ENCODE results near the gene ZNF629. TPM values are rescaled to one million over a fixed set of nuclear protein-coding genes. Genes with fewer than 3 reads are reported as not detected.

Gene ZNF629
- total and polyA plus RNA-seq, 5 experiments from 2014 or later: 0.17 to 10.0 (median 2.5) TPM

DNA sequence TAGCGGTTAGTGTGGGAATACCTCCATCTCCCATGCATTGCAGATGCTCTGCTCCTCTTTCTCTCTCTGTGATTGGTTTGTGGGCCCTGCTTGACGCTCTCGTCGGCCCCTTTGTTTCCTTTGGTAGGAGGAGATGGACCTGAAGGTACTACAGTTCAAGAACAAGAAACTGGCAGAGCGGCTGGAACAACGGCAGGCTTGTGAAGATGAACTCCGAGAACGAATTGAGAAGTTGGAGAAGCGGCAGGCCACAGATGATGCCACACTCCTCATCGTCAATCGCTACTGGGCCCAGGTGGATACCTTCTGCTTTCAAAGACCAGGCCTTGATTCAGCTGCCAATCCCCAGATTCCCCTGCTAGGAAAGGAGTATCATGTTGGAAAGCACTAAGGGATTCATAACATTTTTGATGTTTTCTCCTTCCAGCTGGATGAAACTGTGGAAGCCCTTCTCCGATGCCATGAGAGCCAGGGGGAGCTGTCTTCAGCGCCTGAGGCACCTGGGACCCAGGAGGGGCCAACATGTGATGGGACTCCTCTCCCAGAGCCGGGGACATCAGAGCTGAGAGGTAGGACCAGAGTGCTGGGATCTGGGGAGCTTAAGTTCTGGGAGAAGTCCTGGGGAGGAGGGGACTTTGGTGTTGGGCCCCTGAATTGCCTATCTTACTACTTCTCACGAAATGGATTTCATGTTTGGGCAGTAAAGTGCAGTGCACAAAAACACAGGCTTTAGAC, 23.8 kb downstream of the ZNF629 start:
- ATAC-seq (no peak), DNase-seq (no peak)
- Mint-ChIP-seq H3K27me3 (no peaks in the 10 kb centered on the region), H3K9me3 (no peaks in the 10 kb centered on the region), H3K4me1 (peaks cover 18 to 55% (median 35%) of the 10 kb centered on the region in 4 donors), H3K4me3 (peak overlapping the region; percentile 85 to 99 (median 96)), H3K27ac (peak overlapping the region; percentile 88 to 97 (median 94)), H3K36me3 (peaks cover 0 to 45% (median 15%) of the 10 kb centered on the region in 3 donors)
- POLR2A ChIA-PET: interaction anchor here (0.6 to 1.5 kb wide), 10 partner anchors 9 to 340 kb away, joined by 3 to 8 read pairs (median 3); partner anchors contain the start of gene PHKG2

DNA sequence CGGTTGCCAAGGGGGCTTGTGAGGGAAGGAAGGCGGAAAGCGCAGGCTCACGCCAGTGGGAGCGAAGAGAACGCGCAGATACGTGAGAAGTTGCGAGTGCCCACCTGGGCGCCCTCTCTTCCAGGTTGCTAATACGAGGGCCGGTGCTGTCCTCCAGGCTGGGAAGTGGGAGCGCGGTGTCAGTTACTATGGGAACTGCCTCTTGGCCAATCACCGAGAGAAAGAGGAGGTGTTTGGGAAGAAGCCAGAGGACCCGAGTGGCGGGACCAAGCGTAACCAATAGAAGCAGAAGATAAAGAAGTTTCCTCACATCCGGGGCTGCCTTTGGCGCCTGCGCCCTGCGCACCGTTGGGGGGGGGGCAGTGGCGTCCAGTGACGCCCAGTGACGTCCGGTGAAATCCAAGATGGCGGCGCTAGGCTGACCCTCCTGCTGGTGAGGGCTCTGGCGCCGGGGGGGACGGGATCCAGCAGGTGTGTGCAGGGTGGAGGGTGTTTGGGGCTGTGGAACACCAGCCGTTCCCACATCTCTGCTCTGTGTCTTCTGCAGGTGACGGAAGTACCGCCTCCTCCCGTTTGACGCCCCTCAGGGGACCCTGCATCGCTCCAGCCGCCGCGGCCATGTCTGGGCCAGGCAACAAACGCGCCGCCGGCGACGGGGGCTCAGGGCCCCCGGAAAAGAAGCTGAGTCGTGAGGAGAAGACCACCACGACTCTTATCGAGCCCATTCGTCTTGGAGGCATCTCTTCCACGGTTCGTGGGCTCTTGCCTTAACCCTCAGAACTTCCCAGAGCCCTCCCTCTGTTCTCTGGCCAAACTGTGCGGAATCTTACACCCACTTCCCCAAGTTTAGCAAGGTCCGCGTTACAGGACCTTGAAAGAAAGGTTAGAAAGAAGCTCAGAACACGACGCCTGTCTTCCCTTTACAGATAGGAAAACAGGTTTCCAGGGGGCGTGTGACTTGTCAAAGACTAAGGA, 24.8 kb downstream of the ZNF629 start, which contains the start of the genes CFAP119 and RNF40:
Gene CFAP119, minus strand, starts transcription at position 135 of the 975 bp plus-strand sequence. CDS start 314 bp downstream, outside the sequence.
Gene RNF40, plus strand, starts transcription at position 395 of the 975 bp plus-strand sequence. Its CDS starts 224 bp downstream, at position 619.
- Mint-ChIP-seq H3K4me3 (peak within 1 kb of the TSS; percentile 85 to 99 (median 96)), H3K27ac (peak within 1 kb of the TSS; percentile 88 to 97 (median 94)), H3K27me3 (no peaks in the 10 kb centered on the region), H3K4me1 (peaks cover 17 to 47% (median 34%) of the 10 kb centered on the region in 4 donors), H3K9me3 (no peaks in the 10 kb centered on the region), H3K36me3 (peaks cover 0 to 37% (median 10%) of the 10 kb centered on the region in 3 donors)
- POLR2A ChIA-PET: interaction anchor here (0.6 to 1.5 kb wide), 6 partner anchors 12 to 112 kb away, joined by 3 to 8 read pairs (median 3); partner anchors contain the start of gene PHKG2
- peak; percentile 87 to 92 for ATAC-seq
- DNase-seq: peak; percentile 80 to 95 (median 89)

DNA sequence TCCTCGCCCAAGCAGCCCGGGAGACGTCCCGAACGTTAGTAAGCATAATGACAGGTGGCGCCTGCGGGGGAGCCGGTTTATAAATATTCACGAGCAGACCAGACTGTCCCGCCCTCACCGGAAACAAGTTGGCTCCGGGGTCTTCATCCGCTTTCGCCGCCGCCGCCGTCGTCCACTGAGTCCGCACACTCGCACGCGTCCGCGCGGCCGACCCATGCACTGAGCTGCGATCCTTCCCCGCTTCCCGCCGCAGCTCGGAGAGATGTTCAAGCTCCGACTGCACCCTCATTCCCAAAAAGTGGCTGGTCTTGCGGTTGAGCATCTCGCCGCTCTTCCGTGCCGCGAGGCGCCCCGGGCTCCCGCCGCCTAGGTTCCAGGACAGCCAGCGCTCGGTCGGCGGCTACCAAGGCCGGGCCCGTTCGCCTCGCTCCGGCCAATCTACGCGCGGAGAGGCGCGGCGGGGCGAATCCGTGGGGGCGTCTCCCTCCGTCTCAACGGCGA, 25.5 kb downstream of the ZNF629 start:
- Mint-ChIP-seq H3K27ac (peak overlapping the region; percentile 80 to 97 (median 94)), H3K4me3 (peak overlapping the region; percentile 85 to 99 (median 96)), H3K36me3 (peaks cover 0 to 29% (median 5%) of the 10 kb centered on the region in 3 donors), H3K27me3 (no peaks in the 10 kb centered on the region), H3K4me1 (peaks cover 13 to 43% (median 31%) of the 10 kb centered on the region in 4 donors), H3K9me3 (no peaks in the 10 kb centered on the region)
- ATAC-seq (peak; percentile 46 to 53), DNase-seq (peak in 7 of 10 donors; percentile 21 to 72 (median 27))
- POLR2A ChIA-PET: interaction anchor here (1.0 kb wide), 1 partner anchor 44 kb away, joined by 3 read pairs; no protein-coding TSS in a partner anchor

DNA sequence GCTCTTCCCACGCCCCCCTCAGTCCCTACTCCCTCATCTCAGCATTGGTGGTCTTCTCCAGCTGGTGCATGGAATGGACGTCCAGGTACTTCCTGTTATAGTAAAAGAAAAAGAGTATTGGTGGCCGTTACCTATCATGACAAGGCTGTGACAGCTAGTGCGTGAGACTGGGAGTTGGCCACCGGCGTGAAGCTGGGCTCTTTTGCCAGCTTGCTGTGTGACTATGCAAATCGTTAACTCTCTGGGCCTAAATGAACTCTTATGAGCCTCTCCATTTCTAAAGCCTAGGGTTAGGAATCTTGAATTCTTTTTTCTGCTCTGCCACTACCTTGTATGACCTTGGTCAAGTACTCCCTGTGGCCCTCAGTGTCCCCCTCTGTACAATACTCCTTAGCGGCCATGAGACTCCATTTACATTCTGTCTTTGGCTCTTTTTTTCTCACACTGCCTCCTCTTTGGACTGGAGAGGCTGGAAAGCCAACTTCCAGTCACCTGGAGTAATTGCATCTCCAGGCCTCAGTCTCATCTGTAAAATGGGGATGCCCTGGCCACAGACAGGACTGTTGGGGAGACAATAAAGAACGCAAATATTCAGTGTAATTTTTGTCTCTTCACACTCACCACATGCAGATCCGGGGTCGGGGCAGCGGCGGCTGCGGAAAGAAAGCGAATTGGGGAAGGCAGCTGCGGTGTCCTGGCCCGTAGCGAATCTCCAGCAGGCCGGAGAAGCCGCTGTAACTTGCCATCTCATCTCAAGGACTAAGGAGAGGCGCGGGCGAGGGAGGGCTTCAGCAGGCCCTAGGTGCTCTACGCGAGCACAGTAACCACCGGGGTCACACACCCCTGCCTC, 26.2 kb downstream of the ZNF629 start:
- Mint-ChIP-seq H3K36me3 (peaks cover 0 to 25% (median 3%) of the 10 kb centered on the region in 3 donors), H3K4me3 (peak overlapping the region; percentile 85 to 99 (median 96)), H3K27ac (peak overlapping the region; percentile 2 to 97 (median 94)), H3K4me1 (peaks cover 12 to 43% (median 31%) of the 10 kb centered on the region in 4 donors), H3K9me3 (no peaks in the 10 kb centered on the region), H3K27me3 (no peaks in the 10 kb centered on the region)
- POLR2A ChIA-PET: interaction anchor here (0.8 to 1.6 kb wide), 3 partner anchors 13 to 65 kb away, joined by 3 to 8 read pairs (median 3); partner anchors contain the start of gene PHKG2
- DNase-seq (peak in 1 of 10 donors; percentile 9), ATAC-seq (no peak)

DNA sequence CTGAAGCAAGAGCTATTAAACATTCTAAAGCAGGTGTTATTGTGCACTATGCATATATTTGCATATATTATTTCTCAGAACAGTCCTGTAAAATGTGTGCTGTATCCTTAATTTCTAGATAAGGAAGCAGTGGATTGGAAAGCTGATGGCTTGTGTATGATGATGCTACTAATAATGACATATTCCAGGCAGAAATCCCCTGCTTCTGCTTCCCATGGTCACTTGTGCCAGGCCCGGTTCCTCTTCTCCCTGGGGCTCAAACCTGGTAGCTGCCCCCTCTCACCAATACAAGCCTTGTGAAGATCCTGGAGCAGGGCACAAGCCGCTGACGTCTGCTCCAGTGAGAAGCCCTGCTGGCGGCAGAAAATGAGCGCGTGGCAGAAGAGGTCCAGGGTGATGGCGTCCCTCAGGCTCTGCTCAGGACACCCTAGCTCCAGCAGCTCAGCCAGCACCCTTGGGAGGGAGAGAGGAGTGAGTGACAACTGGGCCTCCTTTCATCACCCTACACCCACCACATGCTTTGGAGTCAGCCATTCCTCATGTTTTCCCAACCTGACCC, 26.9 kb downstream of the ZNF629 start:
- Mint-ChIP-seq H3K27me3 (no peaks in the 10 kb centered on the region), H3K36me3 (peaks cover 0 to 21% (median 3%) of the 10 kb centered on the region in 3 donors), H3K4me3 (peak overlapping the region in 7 of 10 donors; percentile 15 to 99 (median 96)), H3K9me3 (no peaks in the 10 kb centered on the region), H3K27ac (peak overlapping the region in 3 of 10 donors; percentile 8 to 88 (median 29)), H3K4me1 (peaks cover 12 to 43% (median 31%) of the 10 kb centered on the region in 4 donors)
- no peak for DNase-seq
- no peak for ATAC-seq
- POLR2A ChIA-PET: interaction anchor here (0.6 to 1.6 kb wide), 4 partner anchors 10 to 64 kb away, joined by 3 to 8 read pairs (median 5); partner anchors contain the start of gene PHKG2

DNA sequence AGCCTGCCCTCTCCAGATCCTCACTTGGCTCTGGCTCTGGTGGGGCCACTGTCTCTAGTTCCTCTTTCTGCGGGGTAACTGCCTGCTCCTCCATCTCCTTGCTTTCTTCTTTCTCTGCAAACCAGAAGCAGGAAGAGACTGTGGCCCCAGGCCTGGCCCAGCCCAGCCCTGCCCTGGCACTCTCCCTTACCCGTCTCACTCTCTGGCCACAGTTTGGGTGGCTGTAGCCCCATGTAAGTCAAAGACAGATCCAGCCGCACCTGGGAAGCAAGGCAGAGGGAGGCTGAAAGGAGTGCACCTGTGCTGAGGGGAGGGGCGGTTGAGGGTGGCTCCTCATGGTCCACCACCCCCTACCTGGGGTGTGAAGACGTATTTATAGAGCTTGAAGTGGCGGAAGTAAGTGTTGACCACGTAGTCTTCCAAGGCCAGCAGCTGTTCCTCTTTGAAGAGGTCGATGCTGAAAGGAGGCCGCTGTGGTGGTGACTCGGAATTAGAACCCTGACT, 28.0 kb downstream of the ZNF629 start:
- peak overlapping the region in 4 of 10 donors; percentile 27 to 65 (median 38) for H3K27ac Mint-ChIP-seq
- peak overlapping the region in 3 of 10 donors; percentile 11 to 73 (median 45) for H3K4me3 Mint-ChIP-seq
- H3K9me3 Mint-ChIP-seq: no peaks in the 10 kb centered on the region
- POLR2A ChIA-PET: interaction anchor here (0.6 to 1.6 kb wide), 3 partner anchors 11 to 755 kb away, joined by 3 to 8 read pairs (median 7); partner anchors contain the start of gene PHKG2
- ATAC-seq: no peak
- peaks cover 12 to 42% (median 30%) of the 10 kb centered on the region in 4 donors for H3K4me1 Mint-ChIP-seq
- H3K36me3 Mint-ChIP-seq: peaks cover 0 to 21% (median 3%) of the 10 kb centered on the region in 3 donors
- no peak for DNase-seq
- no peaks in the 10 kb centered on the region for H3K27me3 Mint-ChIP-seq

DNA sequence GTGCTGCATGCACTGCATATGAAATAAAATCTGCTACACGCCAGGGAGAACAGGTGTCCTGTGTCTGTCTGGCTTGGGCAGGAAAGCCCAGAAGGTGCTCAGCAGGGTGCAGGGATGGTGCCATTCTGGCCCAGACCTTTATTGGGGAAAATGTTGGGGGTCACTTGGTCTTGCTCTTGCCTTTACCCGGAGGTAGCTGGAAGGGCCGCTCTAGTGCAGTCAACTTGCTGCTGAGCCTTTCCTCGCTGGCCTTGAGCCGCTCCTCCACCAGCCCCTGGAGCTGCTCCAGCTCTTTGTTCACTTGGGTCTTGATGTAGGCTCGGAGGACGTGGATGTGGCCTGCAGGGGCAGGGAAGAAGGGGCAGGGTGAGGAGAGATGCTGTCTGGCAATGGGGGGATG, 29.7 kb downstream of the ZNF629 start:
- POLR2A ChIA-PET: interaction anchor here (0.8 kb wide), 1 partner anchor 9 kb away, joined by 4 read pairs; the partner anchor contains the start of gene PHKG2
- Mint-ChIP-seq H3K4me3 (no peak overlapping the region), H3K36me3 (peaks cover 0 to 29% (median 5%) of the 10 kb centered on the region in 3 donors), H3K27me3 (no peaks in the 10 kb centered on the region), H3K9me3 (no peaks in the 10 kb centered on the region), H3K4me1 (peaks cover 8 to 26% (median 14%) of the 10 kb centered on the region in 4 donors), H3K27ac (no peak overlapping the region)
- ATAC-seq (no peak), DNase-seq (no peak)

DNA sequence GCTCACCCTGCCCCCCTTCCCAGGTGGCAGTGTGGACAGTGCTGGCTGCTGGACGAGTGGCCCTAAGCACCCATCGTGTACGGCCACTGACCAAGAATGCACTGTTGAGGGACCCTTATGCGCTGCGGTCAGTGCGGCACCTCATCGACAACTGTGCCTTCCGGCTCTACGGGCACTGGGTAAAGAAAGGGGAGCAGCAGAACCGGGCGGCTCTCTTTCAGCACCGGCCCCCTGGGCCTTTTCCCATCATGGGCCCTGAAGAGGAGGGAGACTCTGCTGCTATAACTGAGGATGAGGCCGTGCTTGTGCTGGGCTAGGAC, 30.3 kb downstream of the ZNF629 start:
- DNase-seq: no peak
- Mint-ChIP-seq H3K27ac (no peak overlapping the region), H3K27me3 (no peaks in the 10 kb centered on the region), H3K4me1 (peaks cover 6 to 21% (median 11%) of the 10 kb centered on the region in 4 donors), H3K4me3 (no peak overlapping the region), H3K9me3 (no peaks in the 10 kb centered on the region), H3K36me3 (peaks cover 0 to 33% (median 5%) of the 10 kb centered on the region in 3 donors)
- POLR2A ChIA-PET: interaction anchor here (0.8 kb wide), 1 partner anchor 9 kb away, joined by 4 read pairs; the partner anchor contains the start of gene PHKG2
- no peak for ATAC-seq

DNA sequence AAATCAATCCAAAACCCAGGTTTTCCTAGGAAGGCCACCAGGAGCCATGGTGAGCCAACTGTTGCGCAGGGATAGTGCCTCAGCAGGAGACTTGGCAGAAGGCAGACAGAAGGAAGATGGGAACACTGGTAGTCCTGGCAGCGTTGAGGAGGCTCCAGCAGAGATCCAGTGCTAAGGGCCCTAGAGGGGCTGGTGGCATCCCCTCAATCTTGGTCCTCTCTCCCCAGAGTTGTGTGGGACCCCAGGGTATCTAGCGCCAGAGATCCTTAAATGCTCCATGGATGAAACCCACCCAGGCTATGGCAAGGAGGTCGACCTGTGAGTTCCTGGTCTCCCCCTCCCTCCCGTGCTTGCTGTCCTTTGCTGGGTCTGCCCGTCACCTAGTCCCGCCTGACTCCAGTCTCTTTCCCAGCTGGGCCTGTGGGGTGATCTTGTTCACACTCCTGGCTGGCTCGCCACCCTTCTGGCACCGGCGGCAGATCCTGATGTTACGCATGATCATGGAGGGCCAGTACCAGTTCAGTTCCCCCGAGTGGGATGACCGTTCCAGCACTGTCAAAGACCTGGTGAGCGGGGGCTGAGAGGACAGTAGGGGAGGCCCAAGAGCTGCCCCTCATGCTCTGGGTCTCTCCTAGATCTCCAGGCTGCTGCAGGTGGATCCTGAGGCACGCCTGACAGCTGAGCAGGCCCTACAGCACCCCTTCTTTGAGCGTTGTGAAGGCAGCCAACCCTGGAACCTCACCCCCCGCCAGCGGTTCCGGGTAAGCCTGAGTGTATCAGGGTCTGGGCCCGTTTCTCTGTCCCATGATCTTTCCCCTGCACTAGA, 30.8 kb downstream of the ZNF629 start:
- Mint-ChIP-seq H3K9me3 (no peaks in the 10 kb centered on the region), H3K4me1 (peaks cover 5 to 19% (median 13%) of the 10 kb centered on the region in 4 donors), H3K36me3 (peaks cover 0 to 39% (median 5%) of the 10 kb centered on the region in 3 donors), H3K27me3 (no peaks in the 10 kb centered on the region), H3K4me3 (no peak overlapping the region), H3K27ac (peak overlapping the region in 1 of 10 donors; percentile 22)
- POLR2A ChIA-PET: no interaction called here
- ATAC-seq: no peak
- peak in 1 of 10 donors; percentile 57 for DNase-seq

DNA sequence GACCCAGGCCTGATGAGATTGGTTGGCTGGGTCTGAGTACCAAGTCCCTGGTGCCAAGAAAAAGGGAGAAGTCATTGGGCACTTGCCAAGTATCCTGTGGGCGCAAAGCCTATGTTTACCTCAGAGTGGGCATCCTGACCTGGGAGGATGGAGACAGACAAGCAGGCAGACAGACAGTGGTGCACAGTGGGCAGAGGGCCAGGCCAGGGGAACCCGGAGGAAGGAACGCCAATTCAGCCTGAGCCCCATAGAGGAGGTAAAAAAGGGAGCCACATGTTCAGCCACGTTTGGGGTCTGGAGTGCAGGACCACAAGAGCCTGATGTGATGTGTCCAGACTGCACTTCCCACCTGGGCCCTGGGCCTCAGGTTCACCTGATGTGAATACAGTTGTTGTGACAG, 33.4 kb downstream of the ZNF629 start:
- Mint-ChIP-seq H3K9me3 (no peaks in the 10 kb centered on the region), H3K36me3 (peaks cover 0 to 46% (median 5%) of the 10 kb centered on the region in 3 donors), H3K27ac (no peak overlapping the region), H3K27me3 (no peaks in the 10 kb centered on the region), H3K4me1 (peaks cover 10 to 26% (median 14%) of the 10 kb centered on the region in 4 donors), H3K4me3 (no peak overlapping the region)
- DNase-seq: no peak
- POLR2A ChIA-PET: no interaction called here
- ATAC-seq: no peak

Data from naive thymus-derived CD8-positive, alpha-beta T cell (primary cell).